Mucosa of rectum (tissue), 2 donors: ENCODE measurements around the gene COG6.

ENCODE experiments used
- H3K27ac ChIP-seq, 2 donors: one replicate each; pipeline ENCODE4 v1.7.0; 2013; ENCODE audit warnings: inconsistent platforms in 2 of 2, low read depth in 2 of 2, low read length in 2 of 2
- H3K27me3 ChIP-seq, 2 donors: one replicate each; pipeline ENCODE4 v1.7.0; 2013; ENCODE audit warnings: low read length in 2 of 2; ENCODE audit not compliant: control insufficient read depth in 2 of 2, insufficient read depth in 2 of 2
- H3K36me3 ChIP-seq, 2 donors: one replicate each; pipeline ENCODE4 v1.7.0; 2013; ENCODE audit warnings: low read length in 2 of 2; ENCODE audit not compliant: control insufficient read depth in 2 of 2, insufficient read depth in 2 of 2
- H3K4me1 ChIP-seq, 2 donors: one replicate each; pipeline ENCODE4 v1.7.0; 2013; ENCODE audit warnings: low read length in 2 of 2, mild to moderate bottlenecking in 1 of 2; ENCODE audit not compliant: control insufficient read depth in 2 of 2, insufficient read depth in 2 of 2
- H3K4me3 ChIP-seq, 2 donors: one replicate each; pipeline ENCODE4 v1.7.0; 2013; ENCODE audit warnings: low read length in 2 of 2
- H3K9ac ChIP-seq, 2 donors: one replicate each; pipeline ENCODE4 v1.7.0; 2013; ENCODE audit warnings: low read length in 2 of 2, low read depth in 1 of 2, mild to moderate bottlenecking in 1 of 2
- H3K9me3 ChIP-seq, 2 donors: one replicate each; pipeline ENCODE4 v1.7.0; 2013; ENCODE audit warnings: low read length in 2 of 2; ENCODE audit not compliant: control insufficient read depth in 2 of 2
- donor health status: healthy.
- donor health status: Normal muscosa, but diverticular disease.

The COG6 gene

DNA sequence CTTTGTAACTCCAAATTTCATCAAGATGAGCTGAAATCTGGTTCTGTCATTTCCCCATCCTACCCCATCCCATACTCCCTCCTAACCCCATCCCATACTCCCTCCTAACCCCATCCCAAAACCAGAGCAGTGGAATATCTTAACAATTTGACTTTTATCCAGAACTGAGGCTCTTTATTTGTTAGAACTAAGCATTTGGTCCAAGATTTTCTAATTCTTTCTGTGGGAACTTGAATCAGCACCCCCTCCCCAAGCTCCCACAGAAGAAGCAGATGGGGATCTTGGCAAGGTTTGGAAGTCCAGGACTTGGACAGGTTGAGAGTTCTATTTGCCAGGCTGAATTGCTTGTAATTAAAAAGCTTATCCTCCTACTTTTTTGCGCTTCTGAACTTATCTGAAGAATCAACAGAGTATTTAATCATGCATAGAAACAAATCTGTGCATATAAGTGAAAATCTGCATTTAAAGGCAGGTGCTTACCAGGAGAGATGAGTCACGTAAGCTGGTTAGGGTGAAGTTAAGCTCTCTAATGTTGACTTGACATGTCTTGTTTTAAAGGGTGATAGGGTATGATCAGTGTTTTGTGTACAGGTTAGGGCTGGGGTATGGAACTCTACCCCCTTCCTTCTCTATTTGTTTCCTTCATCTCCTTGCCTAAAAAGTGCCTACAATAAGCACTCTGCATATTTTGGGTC is 111.1 kb downstream of the COG6 start:
- H3K4me1 ChIP-seq = peaks cover 0 to 23% of the 10 kb centered on the region in 2 donors
- no peak overlapping the region for H3K4me3 ChIP-seq
- no peak overlapping the region for H3K9ac ChIP-seq
- H3K9me3 ChIP-seq = no peaks in the 10 kb centered on the region
- no peak overlapping the region for H3K27ac ChIP-seq
- H3K27me3 ChIP-seq = no peaks in the 10 kb centered on the region
- H3K36me3 ChIP-seq = no peaks in the 10 kb centered on the region

DNA sequence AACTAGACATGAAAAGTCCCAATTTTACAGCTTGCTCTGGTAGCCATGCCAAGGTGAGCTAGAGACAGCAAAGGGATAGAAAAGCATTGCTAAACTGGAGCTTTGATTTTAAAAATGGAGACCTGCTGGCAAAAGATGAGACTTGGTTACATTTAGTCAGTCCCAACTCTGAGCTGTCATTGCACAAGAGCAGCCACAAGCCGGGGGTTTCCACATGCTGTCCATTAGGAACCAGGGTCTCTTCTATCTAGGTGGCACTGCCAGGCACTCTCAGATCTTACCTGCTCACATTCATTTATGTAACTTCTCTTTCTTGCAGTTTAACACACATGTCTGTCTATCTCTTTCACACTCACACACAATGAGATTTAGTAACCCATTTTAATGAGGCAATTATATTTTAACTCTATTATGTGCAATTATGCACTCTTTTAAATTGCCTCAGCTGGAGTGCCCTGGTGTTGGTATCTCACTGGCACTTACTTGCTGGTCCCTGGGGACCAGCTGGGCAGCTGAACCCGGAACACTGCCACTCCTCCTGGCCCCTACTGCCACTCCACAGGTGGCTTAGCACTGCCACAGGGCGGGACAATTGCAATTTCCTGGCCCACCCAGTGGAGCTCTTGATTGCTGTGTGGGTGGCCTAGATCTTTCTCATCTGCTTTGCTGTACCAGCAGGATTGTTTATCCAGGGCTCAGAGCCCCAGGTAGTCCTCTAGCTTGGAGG is 112.5 kb downstream of the COG6 start:
- H3K9ac ChIP-seq = no peak overlapping the region
- no peak overlapping the region for H3K4me3 ChIP-seq
- H3K27me3 ChIP-seq = no peaks in the 10 kb centered on the region
- H3K36me3 ChIP-seq = no peaks in the 10 kb centered on the region
- H3K9me3 ChIP-seq = no peaks in the 10 kb centered on the region
- H3K4me1 ChIP-seq = peaks cover 0 to 23% of the 10 kb centered on the region in 2 donors
- no peak overlapping the region for H3K27ac ChIP-seq

DNA sequence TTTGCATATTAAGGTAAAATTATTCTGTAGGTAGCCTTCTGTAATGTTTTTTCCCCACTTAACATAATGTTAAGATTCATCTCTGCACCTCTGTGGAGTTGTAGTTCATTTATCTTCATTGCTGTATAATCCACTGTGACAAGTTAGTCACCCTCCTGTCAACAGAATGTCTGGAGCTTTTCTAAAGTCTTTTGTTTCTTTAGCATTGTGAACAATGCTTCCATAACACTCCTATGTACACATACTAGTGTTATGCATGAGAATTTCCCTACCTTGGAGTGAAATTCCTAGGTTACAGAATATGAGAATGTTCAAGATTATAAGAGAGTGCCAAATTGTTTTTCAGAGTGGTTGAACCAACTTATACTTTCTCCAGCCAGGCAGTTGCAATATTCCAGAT is 113.5 kb downstream of the COG6 start:
- no peaks in the 10 kb centered on the region for H3K27me3 ChIP-seq
- H3K4me3 ChIP-seq = no peak overlapping the region
- H3K36me3 ChIP-seq = no peaks in the 10 kb centered on the region
- no peak overlapping the region for H3K9ac ChIP-seq
- H3K9me3 ChIP-seq = no peaks in the 10 kb centered on the region
- H3K4me1 ChIP-seq = peaks cover 0 to 23% of the 10 kb centered on the region in 2 donors
- H3K27ac ChIP-seq = no peak overlapping the region

DNA sequence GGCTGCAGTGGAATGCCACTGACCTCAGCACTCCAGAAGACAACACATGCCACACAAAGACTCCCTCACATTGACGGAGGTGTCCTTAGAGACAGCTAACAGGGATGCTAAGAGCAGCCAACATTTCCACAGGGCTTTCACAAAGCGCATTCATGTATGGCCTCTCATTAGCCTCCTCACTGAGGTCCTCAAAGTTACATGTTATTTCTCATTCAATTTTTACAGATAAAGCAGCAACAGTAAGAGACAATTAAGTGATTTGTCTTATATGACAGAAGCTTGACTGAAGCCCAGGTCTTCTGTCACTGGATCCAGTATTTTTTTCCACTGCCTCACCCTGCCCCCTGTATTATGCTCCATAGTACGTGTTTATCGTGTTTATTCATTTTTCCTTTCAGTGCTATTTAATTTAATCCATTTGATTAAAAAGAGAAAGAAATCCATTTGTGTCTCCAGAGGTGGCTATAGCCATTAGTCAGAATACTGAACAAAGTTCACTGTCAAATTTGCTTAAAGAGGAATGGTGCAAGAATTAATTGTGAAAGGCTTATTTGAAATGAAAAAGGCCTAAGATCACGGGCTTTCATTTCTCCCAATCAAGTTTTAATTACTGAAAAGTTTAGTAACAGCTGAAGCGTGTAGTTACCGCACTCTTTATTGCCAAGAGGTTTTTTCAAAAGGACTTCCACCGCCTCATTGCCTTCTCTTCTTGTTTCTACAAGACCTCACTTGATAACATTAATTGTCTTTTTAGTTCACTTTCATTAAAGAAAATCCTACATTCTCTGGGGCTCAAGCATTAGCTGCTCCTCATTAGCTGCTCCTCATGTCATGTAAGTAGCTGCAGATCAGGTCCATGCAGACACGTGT is 115.0 kb downstream of the COG6 start:
- Histone ChIP-seq H3K27me3 (no peaks in the 10 kb centered on the region), H3K4me1 (peaks cover 0 to 23% of the 10 kb centered on the region in 2 donors), H3K9ac (no peak overlapping the region), H3K9me3 (no peaks in the 10 kb centered on the region), H3K27ac (no peak overlapping the region), H3K4me3 (no peak overlapping the region), H3K36me3 (no peaks in the 10 kb centered on the region)

DNA sequence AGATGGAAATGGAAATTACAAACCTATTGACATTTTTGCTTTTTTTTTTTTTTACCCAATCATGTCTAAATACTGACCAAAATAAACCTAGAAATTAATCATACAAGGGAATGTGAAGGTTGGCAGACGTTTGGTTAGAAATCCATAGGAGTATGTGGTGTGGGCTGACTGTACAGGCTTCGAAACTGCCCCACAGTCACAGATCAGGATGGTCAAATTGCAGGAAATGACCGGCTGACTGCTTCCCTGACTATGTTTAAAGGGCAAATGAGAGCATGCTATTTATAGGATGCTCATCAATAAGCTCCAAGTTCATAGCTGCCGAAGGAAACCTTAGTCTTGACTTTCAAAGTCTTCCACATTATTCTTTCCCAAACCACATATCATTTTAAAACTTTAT is 118.4 kb downstream of the COG6 start:
- Histone ChIP-seq H3K9me3 (no peaks in the 10 kb centered on the region), H3K27ac (no peak overlapping the region)

DNA sequence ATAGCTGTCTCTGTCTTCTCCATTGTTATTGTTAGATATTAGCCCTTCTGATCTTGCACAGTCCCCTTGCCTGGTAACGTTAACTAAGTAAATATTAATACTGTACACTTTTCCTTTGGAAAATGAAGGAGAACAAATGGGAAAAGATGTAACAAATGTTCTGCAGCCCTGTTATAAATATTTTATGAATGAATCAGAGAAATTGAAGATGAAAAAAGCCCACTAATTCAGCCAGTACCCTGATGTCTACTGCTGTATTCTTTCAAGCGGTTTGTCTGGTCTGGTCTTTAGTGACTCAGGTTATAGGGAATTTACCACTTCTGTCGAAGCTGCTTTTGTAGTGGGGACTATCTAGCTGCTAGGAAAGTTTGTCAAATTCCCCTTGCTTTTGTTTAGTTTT is 121.0 kb downstream of the COG6 start:
- no peaks in the 10 kb centered on the region for H3K9me3 ChIP-seq
- no peak overlapping the region for H3K27ac ChIP-seq
- no peak overlapping the region for H3K9ac ChIP-seq
- H3K36me3 ChIP-seq = no peaks in the 10 kb centered on the region
- no peaks in the 10 kb centered on the region for H3K4me1 ChIP-seq
- H3K4me3 ChIP-seq = no peak overlapping the region
- no peaks in the 10 kb centered on the region for H3K27me3 ChIP-seq

More for the DNA sequence above, 118.4 kb downstream of the COG6 start:
- Histone ChIP-seq H3K27me3 (no peaks in the 10 kb centered on the region), H3K4me3 (no peak overlapping the region), H3K9ac (no peak overlapping the region), H3K4me1 (no peaks in the 10 kb centered on the region), H3K36me3 (no peaks in the 10 kb centered on the region)

DNA sequence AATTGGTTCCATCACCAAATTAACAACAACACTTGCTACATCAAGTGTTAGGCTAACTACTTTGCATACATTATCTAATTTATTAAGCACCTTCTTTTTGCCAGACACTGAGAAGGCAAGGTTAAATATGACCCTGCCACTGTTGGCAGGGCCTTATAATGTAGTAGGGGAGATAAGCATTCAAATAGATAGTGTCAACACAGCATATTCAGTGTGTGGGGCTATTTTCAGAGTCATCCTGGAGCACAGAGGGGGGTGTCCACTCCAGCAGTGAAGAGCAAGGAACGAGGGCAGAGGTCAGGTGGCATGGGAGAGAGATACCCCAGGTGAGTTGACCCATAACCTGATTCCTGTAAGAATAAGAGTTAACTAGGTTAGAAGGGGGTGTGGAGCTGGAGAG is 121.6 kb downstream of the COG6 start:
- Histone ChIP-seq H3K4me1 (no peaks in the 10 kb centered on the region), H3K9ac (no peak overlapping the region), H3K36me3 (no peaks in the 10 kb centered on the region), H3K9me3 (no peaks in the 10 kb centered on the region), H3K27ac (no peak overlapping the region), H3K27me3 (no peaks in the 10 kb centered on the region), H3K4me3 (no peak overlapping the region)

DNA sequence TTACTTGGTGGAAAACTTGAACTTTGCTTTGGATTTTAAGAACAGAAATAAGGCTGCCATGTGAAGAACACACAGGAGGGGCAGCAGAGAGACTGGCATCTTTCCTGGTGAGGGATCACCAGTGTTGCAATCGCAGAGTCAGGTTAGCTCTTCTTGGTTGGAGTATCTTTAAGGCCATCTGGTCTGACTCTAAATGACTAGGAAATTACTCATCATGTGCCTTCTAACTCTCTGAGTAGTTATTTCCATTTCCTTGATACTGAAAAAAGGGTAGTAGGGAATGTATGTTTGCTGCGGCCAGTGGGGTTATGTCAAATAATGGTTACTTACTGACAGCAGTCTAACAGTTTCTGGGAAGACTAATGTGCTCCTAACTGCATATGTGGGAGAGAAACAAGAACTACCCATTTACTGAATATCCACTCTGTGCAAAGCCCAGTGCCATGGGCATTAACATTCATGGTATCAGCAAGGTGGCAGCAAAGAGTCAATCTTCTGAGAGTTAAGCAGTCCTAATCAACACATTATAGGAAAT is 122.1 kb downstream of the COG6 start:
- H3K36me3 ChIP-seq = no peaks in the 10 kb centered on the region
- no peaks in the 10 kb centered on the region for H3K9me3 ChIP-seq
- no peak overlapping the region for H3K27ac ChIP-seq
- H3K9ac ChIP-seq = no peak overlapping the region
- no peaks in the 10 kb centered on the region for H3K4me1 ChIP-seq
- H3K4me3 ChIP-seq = no peak overlapping the region
- H3K27me3 ChIP-seq = no peaks in the 10 kb centered on the region

DNA sequence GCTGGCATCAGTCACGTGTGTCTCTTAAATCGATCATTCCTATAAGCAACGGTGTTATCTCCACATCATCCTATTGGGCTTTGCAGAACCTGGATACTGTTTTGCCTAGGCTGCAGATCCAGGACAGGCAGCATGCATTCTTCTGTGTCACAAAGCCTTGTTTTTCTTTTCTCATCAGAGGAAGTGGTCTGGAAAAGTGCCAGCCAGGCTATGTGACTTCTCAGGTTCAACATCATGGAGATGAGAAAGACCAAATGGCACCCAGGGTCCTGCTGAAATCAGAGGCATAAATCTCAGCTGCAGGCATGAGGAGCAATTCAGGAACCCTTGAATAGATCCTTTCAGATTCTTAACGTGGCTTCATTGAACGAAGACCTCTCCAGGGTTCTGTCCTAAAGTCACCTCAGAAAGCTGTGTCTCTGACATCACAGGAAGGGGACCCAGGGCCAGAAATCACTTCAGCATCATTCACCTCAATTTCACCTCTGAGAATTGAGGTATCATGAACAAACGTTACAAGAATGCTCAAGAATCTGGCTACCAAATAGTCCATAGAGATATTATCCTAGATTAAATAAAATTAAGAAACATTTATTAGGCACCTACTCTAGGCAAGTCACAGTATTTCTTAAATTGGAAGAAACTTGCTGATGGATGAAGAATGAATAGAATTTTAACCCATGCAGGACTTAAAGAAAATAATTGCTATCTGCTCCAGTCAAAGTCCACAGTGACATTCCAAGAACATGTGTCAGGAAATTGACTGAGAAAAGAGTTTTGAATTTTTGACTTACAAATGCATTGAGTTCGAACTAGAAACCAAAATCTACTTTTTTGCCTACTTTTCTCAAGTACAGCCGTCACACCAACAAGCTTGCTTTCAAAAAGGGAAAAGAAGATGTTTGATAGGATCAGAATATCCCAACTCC is 124.1 kb downstream of the COG6 start:
- no peaks in the 10 kb centered on the region for H3K27me3 ChIP-seq
- no peak overlapping the region for H3K27ac ChIP-seq
- no peak overlapping the region for H3K4me3 ChIP-seq
- H3K36me3 ChIP-seq = no peaks in the 10 kb centered on the region
- no peaks in the 10 kb centered on the region for H3K4me1 ChIP-seq
- no peak overlapping the region for H3K9ac ChIP-seq
- H3K9me3 ChIP-seq = no peaks in the 10 kb centered on the region
